ENCODE measurements around the gene GARRE1.
"Not testable (repeated sequence)": the region's sequence is repeated elsewhere in the genome, so short reads cannot be mapped to it uniquely, and the experiment has no call there.

Gene GARRE1

DNA sequence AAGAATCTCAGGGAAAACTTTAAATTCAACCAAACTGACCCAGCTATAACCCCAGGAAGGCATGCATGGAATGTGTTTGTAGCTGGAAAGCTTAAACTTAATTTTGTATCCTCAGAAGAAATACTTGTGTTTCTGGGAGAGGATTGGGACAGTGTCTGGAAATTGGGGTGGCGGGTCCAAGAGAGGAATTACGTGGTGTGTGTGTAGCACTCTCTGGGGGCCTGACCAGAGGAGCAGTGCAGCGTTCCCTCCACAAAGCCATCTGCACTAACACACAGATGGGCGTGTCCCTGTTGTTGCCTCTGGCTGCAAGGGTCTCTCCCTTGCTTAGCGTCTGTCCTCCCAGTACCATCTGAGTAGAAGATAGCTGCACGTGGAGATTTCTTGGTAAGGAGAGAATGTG is 6.4 kb downstream of the GARRE1 start:
- DNase-seq: no peak

DNA sequence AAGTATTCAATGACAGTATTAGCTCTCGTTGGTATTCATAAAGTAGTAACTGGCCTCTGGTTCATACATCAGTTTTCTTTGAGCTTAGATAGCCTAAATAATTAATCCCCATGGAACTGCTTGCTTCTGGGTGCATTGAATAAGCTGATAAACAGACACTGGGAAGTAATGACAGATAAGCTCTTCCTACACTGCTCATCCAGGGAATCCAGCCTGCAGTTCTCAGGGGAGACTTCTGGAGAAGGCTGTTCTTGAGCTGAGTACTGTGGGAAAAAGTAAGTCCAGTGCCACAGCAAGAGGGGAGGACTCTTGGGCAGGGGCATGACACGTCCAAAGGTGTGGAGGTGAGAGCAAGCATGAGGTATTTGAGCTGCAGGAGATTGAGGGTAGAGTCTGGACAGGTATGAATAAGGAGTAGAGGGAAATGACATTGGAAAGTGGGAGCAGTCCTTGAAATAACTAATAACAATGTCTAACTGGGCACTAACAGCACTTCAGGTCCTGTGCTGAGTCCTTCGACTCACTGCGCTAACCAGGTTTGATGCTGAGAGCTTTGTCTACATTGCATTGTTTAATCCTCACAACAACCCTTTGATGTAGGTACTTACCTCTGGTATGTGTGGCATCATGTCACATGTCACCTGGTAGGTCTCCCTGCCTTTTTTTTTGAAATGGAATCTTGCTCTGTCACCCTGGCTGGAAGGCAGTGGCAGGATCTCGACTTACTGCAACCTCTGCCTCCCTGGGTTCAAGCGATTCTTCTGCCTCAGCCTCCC is 7.2 kb downstream of the GARRE1 start:
- DNase-seq: no peak

DNA sequence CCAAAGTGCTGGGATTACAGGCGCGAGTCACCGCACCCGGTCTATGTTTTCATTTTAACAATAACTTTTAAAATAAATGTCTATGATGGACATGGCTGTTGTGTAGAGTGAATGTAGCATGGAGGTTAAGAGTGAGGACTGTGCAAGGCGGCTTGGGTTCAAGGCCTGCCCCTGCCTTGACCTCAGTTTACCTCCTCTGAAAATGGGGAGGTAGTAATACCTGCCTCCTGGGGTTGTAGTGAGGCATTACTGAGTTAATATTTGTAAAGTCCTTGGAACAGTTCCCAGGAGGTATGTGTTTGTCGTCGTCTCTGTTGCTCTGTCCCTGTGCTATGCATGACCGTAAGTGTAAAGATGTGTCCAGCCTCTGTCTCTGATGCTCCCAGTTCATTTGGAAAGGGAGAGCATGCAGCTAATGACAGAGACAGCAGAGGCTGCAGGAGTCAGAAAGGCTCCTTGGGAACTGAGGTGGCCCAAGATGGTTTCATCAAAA is 9.4 kb downstream of the GARRE1 start:
- no peak for DNase-seq

- DNase-seq: no peak
Measured at GRCh38 chr19:34265221-34265650, 10.9 kb downstream of the GARRE1 start.

- DNase-seq: no peak
Measured at GRCh38 chr19:34269081-34269480, 14.7 kb downstream of the GARRE1 start.

DNA sequence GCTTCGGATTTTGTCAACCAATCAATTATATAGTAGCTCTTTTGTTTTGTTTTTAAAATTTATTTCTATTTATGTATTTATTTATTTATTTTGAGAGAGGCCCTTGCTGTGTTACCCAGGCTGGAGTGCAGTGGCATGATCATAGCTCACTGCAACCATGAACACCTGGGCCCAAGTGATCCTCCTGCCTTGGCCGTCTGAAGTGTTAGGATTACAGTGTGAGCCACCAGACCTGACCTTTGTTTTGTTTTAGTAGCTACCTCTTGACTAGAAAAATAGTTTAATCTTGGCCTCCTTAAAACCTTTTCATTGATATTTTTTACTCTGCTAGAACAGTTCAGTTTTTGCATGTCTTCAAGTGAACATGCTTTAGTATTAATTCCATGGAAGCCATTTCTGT is 15.1 kb downstream of the GARRE1 start:
- no peak for DNase-seq

DNA sequence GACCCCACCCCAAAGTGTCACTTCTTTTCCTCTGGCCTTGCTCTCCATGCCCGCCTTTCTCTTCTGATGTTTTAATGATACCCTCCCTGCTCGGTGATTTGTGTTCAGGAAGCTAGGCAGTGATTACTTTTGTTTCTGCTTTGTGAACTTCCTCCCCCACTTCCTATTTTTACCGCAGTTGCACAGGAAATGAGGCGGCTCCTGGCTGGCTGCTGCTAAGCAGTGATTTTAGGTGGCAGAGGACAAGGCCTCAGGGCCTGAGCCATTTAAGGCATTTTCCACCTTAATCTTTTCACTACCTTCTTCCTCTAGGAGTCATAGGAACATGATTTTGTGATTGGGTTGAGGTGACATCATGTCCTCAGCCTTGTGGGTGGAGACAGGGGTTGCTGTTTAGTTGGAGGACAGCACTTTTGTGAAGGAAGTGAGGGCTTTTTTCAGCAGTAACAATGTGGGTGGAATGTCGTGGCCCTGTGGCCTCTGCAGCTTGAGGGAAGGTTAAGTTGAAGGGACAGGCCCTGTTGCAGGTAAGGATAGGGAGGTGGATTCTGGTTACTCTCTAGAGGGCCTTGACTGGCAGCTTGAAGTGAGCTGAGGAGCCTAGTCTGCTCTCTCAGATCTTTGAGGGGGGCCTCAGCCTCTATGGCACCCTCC is 15.7 kb downstream of the GARRE1 start:
- DNase-seq: peak; percentile 65

DNA sequence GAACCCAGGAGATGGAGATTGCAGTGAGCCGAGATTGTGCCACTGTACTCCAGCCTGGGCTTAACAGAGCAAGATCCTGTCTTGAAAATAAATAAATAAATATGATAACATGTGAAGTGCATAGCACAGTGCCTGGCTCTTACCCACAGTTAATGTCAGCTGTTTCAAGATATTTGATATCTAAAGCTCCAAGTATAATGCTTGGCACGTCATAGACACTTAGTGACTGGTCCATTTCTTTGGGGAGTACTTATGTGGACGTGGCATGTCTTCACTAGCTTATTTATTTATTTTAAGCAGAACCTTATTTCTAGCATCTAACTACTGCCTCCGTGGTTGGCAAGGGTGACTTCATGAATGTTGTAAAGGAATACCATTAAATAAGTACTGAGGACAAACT is 18.8 kb downstream of the GARRE1 start:
- DNase-seq: no peak

GRCh38 chr19:34274284-34274826 is 20.0 kb downstream of the GARRE1 start:
- no peak for DNase-seq

DNA sequence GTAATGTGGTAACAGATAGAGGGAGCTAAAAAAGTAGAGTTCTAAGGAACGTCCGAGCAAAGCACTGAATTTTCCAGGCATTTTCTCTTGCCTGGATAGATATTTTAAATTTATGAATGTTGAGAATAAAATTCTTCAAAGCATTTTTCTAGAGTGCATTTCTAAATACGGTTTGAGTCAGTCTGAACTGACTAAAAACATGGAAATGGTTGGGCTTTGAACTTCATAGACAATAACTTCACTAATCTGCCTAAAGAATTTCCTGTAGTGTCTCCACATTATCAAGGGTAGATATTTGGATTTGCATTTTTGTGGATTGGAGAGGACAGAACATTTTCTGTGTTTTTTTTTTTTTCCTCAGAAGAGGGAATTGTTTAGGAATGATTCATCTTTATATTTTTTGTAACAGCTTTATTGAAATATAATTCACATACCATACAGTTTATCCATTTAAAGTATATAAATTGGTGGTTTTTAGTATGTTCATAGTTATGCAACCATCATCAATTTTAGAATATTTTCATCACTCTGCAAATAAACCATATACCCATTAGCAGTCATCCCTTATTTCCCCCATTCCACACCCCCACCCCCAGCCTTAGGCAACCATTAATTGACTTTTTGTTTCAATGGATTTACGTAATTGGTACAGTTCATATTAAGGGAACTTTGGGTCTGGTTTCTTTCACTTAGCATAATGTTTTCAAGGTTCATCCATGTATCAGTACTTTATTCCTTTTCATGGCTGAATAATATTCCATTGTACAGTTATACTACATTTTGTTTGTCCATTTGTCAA is 20.7 kb downstream of the GARRE1 start:
- DNase-seq: no peak

DNA sequence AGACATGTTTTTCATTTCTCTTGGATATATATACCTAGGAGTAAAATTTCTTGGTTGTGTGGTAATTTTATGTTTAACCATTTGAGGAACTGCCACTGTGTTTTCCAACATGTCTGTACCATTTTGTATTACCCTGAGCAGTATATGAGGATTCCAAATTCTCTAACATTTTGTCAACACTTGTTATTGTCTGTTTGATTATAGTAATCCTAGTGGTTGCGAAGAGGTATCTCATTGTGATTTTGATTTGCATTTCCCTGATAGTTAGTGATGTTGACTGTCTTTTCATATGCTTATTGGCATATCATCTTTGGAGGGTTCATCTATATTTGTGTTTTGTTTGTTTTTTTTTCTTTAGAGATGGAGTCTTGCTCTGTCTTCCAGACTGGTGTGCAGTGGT is 21.4 kb downstream of the GARRE1 start:
- no peak for DNase-seq

- DNase-seq: no peak
Measured at GRCh38 chr19:34276614-34277013, 22.3 kb downstream of the GARRE1 start.

- no peak for DNase-seq
Measured at GRCh38 chr19:34277244-34277643, 22.9 kb downstream of the GARRE1 start.

DNA sequence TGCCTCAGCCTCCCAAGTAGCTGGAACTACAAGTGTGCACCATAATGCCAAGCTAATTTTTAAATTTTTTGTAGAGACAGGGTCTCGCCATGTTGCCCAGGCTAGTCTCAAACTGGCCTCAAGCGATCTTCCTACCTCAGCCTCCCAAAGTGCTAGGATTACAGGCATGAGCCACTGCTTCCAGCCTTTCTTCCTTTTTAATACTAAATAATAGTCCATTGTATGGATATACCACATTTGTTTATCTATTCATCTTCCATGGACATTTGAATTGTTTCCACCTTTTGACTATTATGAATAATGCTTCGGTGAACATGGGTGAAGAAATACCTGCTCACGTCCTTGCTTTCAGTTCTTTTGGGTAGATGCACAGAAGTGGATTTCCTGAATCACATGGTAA is 24.4 kb downstream of the GARRE1 start:
- DNase-seq: no peak

GRCh38 chr19:34281444-34281843 is 27.1 kb downstream of the GARRE1 start:
- not testable (repeated sequence) for DNase-seq

- no peak for DNase-seq
Measured at GRCh38 chr19:34282611-34283519, 28.5 kb downstream of the GARRE1 start.

DNA sequence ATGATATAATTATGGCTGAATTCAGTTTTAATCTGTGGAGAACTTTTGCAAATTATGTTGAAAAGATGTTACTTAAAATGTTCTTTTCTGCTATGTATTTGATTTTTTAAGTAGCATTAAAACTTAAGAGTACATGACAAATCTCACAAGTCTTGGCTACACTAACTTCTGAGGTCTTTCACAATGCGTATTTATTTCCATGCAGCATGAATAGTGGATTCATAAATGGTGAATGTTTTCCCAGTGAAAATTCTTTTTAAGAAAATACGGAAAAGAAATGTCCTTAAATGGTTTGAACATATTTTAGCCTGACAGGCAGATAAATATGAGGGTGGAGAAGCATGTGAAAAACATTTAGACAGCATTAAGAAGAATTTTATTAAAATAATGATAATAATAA is 30.2 kb downstream of the GARRE1 start:
- DNase-seq: no peak

DNA sequence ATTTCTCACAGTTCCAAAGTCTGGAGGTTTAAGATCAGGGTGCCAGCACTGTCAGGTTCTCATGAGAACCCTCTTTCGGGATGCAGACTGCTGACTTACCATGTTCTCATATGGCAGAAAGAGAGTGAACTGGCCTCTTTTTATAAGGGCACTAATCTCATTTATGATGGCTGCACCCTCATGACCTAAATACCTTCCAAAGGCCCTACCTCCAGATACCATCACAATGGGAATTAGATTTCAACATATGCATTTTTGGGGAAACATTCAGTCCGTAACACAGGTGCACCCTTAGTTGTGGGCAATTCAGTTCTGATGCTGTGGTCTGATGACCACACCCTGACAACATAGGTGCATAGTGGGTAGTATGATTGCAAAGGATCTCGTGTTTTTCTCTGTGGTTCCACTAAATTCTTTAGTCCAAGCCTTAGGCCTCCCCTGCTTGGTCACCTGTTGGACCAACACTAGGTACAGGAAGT is 33.3 kb downstream of the GARRE1 start:
- DNase-seq: no peak

GRCh38 chr19:34288381-34288780 is 34.0 kb downstream of the GARRE1 start:
- DNase-seq: no peak

- DNase-seq: no peak
Measured at GRCh38 chr19:34291235-34291634, 36.9 kb downstream of the GARRE1 start.

GRCh38 chr19:34295103-34295502 is 40.7 kb downstream of the GARRE1 start:
- no peak for DNase-seq

- DNase-seq: no peak
Measured at GRCh38 chr19:34298891-34299520, 44.7 kb downstream of the GARRE1 start.

Measured in activated CD8-positive, alpha-beta memory T cell treated with anti-CD3 and anti-CD28 coated beads, Interleukin-2, amount 50 U/mL, for 4 hours (primary cell).